Epithelial cell of alveolus of lung (primary cell): ENCODE data around the gene ROS1. TPM values are rescaled to one million over a fixed set of nuclear protein-coding genes. Genes with fewer than 3 reads are reported as not detected.

Source experiments
- total RNA-seq: library from RNA; depleted of rRNA; stranded (reverse); fragments of >200 nt; gene quantifications from 2 replicates; pipeline ENCODE4 v1.2.1, GENCODE V29; 2015

Gene ROS1
- 0.08 and 1.4 TPM in 2 replicates for total RNA-seq

GRCh38 chr6:117425431-117426153 lies at the start of gene ROS1:
Gene ROS1 (minus strand): TSS chr6:117425942. CDS start chr6:117425656, 286 bp downstream.

GRCh38 chr6:117265410-117266256 lies 160.1 kb downstream of the ROS1 start, which contains the start of gene VGLL2:
Gene VGLL2 (plus strand): TSS chr6:117265558. CDS start chr6:117265764, 206 bp downstream.

Other genes with a start within 250 kb of the ROS1 start
- not detected in 2 replicates for gene VGLL2, start 160.4 kb downstream of the ROS1 start, total RNA-seq
- gene DCBLD1, start 56.7 kb upstream of the ROS1 start, total RNA-seq, result 32.7 and 75.8 TPM in 2 replicates
- gene GOPC, start 176.6 kb upstream of the ROS1 start, total RNA-seq, result 30.6 and 40.1 TPM in 2 replicates
- 24.3 and 30.7 TPM in 2 replicates for gene NUS1, start 249.5 kb upstream of the ROS1 start, total RNA-seq